GM21360 (cell line): ENCODE data around the gene COPS4.
"Not testable (repeated sequence)": the region's sequence is repeated elsewhere in the genome, so short reads cannot be mapped to it uniquely, and the experiment has no call there.

Source experiments
- ATAC-seq: cut with Tn5 transposase; IDR thresholded peaks from one replicate; pipeline ENCODE4 v1.9.1; 2021; ENCODE audit warnings: mild to moderate bottlenecking, moderate library complexity; ENCODE audit not compliant: unreplicated experiment

COPS4 gene

GRCh38 chr4:83023599-83023998 is 11.4 kb upstream of the COPS4 start:
- not testable (repeated sequence) for ATAC-seq

- ATAC-seq: no peak
Observed at GRCh38 chr4:83024233-83024632, 10.8 kb upstream of the COPS4 start.

GRCh38 chr4:83025563-83025962 is 9.4 kb upstream of the COPS4 start:
- ATAC-seq: no peak

GRCh38 chr4:83028976-83029375 is 6.0 kb upstream of the COPS4 start:
- no peak for ATAC-seq

- no peak for ATAC-seq
Observed at GRCh38 chr4:83029688-83030087, 5.3 kb upstream of the COPS4 start.

- ATAC-seq: no peak
Observed at GRCh38 chr4:83036991-83037665, 2.1 kb downstream of the COPS4 start.

GRCh38 chr4:83040269-83040668 is 5.3 kb downstream of the COPS4 start:
- ATAC-seq: no peak

GRCh38 chr4:83043157-83043556 is 8.2 kb downstream of the COPS4 start:
- not testable (repeated sequence) for ATAC-seq

GRCh38 chr4:83043801-83044407 is 8.9 kb downstream of the COPS4 start:
- no peak for ATAC-seq

- no peak for ATAC-seq
Observed at GRCh38 chr4:83046693-83047473, 11.9 kb downstream of the COPS4 start.

- ATAC-seq: not testable (repeated sequence)
Observed at GRCh38 chr4:83048781-83049180, 13.8 kb downstream of the COPS4 start.

- ATAC-seq: no peak
Observed at GRCh38 chr4:83054928-83055327, 19.9 kb downstream of the COPS4 start.

GRCh38 chr4:83062739-83063138 is 27.8 kb downstream of the COPS4 start:
- ATAC-seq: no peak

- ATAC-seq: no peak
Observed at GRCh38 chr4:83065266-83065665, 30.3 kb downstream of the COPS4 start.

GRCh38 chr4:83067058-83067639 is 32.2 kb downstream of the COPS4 start:
- no peak for ATAC-seq

- ATAC-seq: no peak
Observed at GRCh38 chr4:83071116-83071515, 36.1 kb downstream of the COPS4 start.

- peak; percentile 76 for ATAC-seq
Observed at GRCh38 chr4:83074086-83074704, 39.2 kb downstream of the COPS4 start.

GRCh38 chr4:83074783-83075182 is 39.8 kb downstream of the COPS4 start:
- not testable (repeated sequence) for ATAC-seq

- no peak for ATAC-seq
Observed at GRCh38 chr4:83075311-83076095, 40.5 kb downstream of the COPS4 start.

GRCh38 chr4:83080561-83080960 is 45.6 kb downstream of the COPS4 start:
- ATAC-seq: no peak
